C4-2B (cell line): ENCODE data around the gene HOOK2.
"Not testable (repeated sequence)": the region's sequence is repeated elsewhere in the genome, so short reads cannot be mapped to it uniquely, and the experiment has no call there.

Source experiments
- CTCF ChIP-seq: fragments of 450-650 bp; conservative IDR thresholded peaks from 2 replicates; pipeline ENCODE4 v1.5.1; 2017; ENCODE audit warnings: mild to moderate bottlenecking
- ZFX ChIP-seq: fragments of 450-650 bp; IDR thresholded peaks from 2 replicates; pipeline ENCODE4 v1.6.1; 2017

GRCh38 chr19:12713304-12713703, 62.0 kb downstream of the HOOK2 start:
- TF ChIP-seq CTCF, ZFX: not testable (repeated sequence)
